Astrocyte of the cerebellum (primary cell): ENCODE measurements around the gene ASTN2.

Experiments used
- DNase-seq: peaks from one replicate; pipeline ENCODE4 v3.0.0-alpha.2; 2011; ENCODE audit warnings: low read depth
- H3K4me3 ChIP-seq: 2 replicates; pipeline ENCODE4 v1.5.1; 2011; ENCODE audit warnings: mild to moderate bottlenecking, low read depth, low read length, moderate library complexity
- in situ Hi-C: cut with HindIII; loops from 2 replicates; pipeline ENCODE4 v1.10.0; 2017; ENCODE audit warnings: low sequenced_read_pairs
- TF ChIP-seq, protein P1 (sequence below): IDR thresholded peaks from 2 replicates; pipeline ENCODE4 v1.5.1; 2012; ENCODE audit warnings: low read length, low read depth, moderate library complexity, mild to moderate bottlenecking; ENCODE audit errors: missing control alignments

The ASTN2 gene

GRCh38 chr9:116452227-116452626 lies 962.6 kb downstream of the ASTN2 start:
- TF ChIP-seq, protein P1, sequence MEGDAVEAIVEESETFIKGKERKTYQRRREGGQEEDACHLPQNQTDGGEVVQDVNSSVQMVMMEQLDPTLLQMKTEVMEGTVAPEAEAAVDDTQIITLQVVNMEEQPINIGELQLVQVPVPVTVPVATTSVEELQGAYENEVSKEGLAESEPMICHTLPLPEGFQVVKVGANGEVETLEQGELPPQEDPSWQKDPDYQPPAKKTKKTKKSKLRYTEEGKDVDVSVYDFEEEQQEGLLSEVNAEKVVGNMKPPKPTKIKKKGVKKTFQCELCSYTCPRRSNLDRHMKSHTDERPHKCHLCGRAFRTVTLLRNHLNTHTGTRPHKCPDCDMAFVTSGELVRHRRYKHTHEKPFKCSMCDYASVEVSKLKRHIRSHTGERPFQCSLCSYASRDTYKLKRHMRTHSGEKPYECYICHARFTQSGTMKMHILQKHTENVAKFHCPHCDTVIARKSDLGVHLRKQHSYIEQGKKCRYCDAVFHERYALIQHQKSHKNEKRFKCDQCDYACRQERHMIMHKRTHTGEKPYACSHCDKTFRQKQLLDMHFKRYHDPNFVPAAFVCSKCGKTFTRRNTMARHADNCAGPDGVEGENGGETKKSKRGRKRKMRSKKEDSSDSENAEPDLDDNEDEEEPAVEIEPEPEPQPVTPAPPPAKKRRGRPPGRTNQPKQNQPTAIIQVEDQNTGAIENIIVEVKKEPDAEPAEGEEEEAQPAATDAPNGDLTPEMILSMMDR: no peak
- in situ Hi-C loops: no loop called here
- no peak overlapping the region for H3K4me3 ChIP-seq
- DNase-seq: no peak

- no peak overlapping the region for H3K4me3 ChIP-seq
- DNase-seq: no peak
- in situ Hi-C loops: no loop called here
- TF ChIP-seq, protein P1: no peak
These were observed 963.2 kb downstream of the ASTN2 start for GRCh38 chr9:116451500-116452115.

GRCh38 chr9:116450378-116451139 lies 964.3 kb downstream of the ASTN2 start:
- DNase-seq: peak; percentile 81
- in situ Hi-C loops: no loop called here
- TF ChIP-seq, protein P1: no peak
- no peak overlapping the region for H3K4me3 ChIP-seq

GRCh38 chr9:116449949-116450348 lies 964.9 kb downstream of the ASTN2 start:
- no peak overlapping the region for H3K4me3 ChIP-seq
- TF ChIP-seq, protein P1: no peak
- in situ Hi-C loops: no loop called here
- no peak for DNase-seq

DNA sequence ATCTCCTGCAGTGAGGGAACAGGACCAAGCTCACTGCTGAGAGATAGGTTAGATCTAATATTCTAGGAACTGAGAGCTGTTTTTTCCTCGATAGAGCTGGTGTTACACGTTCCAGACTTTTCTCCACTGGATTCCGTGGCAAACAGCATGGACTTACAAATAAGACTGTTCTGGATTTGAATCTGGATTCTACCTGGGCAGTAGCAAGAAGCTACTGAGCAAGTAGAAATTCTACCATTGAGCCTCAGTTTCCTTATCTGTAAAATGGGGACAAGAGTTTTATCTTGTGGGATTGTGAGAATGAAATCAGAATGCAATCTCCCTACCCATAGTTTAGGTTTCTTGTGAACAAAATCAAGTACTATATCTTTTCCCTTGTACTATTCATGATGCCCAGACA lies 966.4 kb downstream of the ASTN2 start:
- in situ Hi-C loops: no loop called here
- TF ChIP-seq, protein P1: no peak
- H3K4me3 ChIP-seq: no peak overlapping the region
- DNase-seq: no peak

GRCh38 chr9:116447934-116448333 lies 966.9 kb downstream of the ASTN2 start:
- no peak overlapping the region for H3K4me3 ChIP-seq
- DNase-seq: no peak
- in situ Hi-C loops: no loop called here
- TF ChIP-seq, protein P1: no peak
